Natural killer cell (primary cell): ENCODE data around the gene ZNF394. TPM values are rescaled to one million over a fixed set of nuclear protein-coding genes. Genes with fewer than 3 reads are reported as not detected.

Experiments
- total RNA-seq, 4 donors: library from RNA; stranded (reverse); fragments of 120-200 nt in 1 of 4; gene quantifications; one replicate each; pipeline versions ENCODE4 v1.2.3 to v1.2.4, GENCODE V29; 2013 to 2022

ZNF394 gene
- total RNA-seq, 3 donors from 2014 or later (not counting 1 experiment from before 2014, with no cell fraction given): 188 to 237 (median 215) TPM

Other genes starting within 250 kb of the ZNF394 start
- gene MYH16, start 227.4 kb downstream of the ZNF394 start, total RNA-seq: not detected
- 10 to 100 TPM; 38.1 to 48.1 (median 47.9) TPM for gene ARPC1A, start 174.4 kb downstream of the ZNF394 start, total RNA-seq
- gene ARPC1B, start 125.6 kb downstream of the ZNF394 start, total RNA-seq: 100 to 1,000 TPM; 161 to 184 (median 179) TPM
- 10 to 100 TPM; 55.3 to 60.6 (median 59.3) TPM for gene PDAP1, start 91.7 kb downstream of the ZNF394 start, total RNA-seq
- 100 to 1,000 TPM; 145 to 190 (median 187) TPM for gene BUD31, start 91.3 kb downstream of the ZNF394 start, total RNA-seq
- gene PTCD1, start 61.5 kb downstream of the ZNF394 start, total RNA-seq: 1 to 10 TPM; 5.3 to 6.6 (median 6.4) TPM
- gene CPSF4, start 61.3 kb downstream of the ZNF394 start, total RNA-seq: 10 to 100 TPM; 54.0 to 61.6 (median 54.8) TPM
- 100 to 1,000 TPM in 2 of 3 donors, 10 to 100 TPM in 1; 90.8 to 123 (median 111) TPM for gene ATP5MF, start 34.1 kb downstream of the ZNF394 start, total RNA-seq
- gene ZNF789, start 27.4 kb downstream of the ZNF394 start, total RNA-seq: 10 to 100 TPM; 16.7 to 18.6 (median 16.8) TPM
- gene ZKSCAN5, start 4.4 kb upstream of the ZNF394 start, total RNA-seq: 1 to 10 TPM; 6.8 to 9.7 (median 7.4) TPM
- gene FAM200A, start 51.8 kb upstream of the ZNF394 start, total RNA-seq: 1 to 10 TPM; 2.3 to 3.1 (median 2.6) TPM
- gene ZNF655, start 58.4 kb upstream of the ZNF394 start, total RNA-seq: 100 to 1,000 TPM; 171 to 214 (median 196) TPM
- 1 to 10 TPM; 1.4 to 2.5 (median 2.0) TPM for gene TMEM225B, start 98.0 kb upstream of the ZNF394 start, total RNA-seq
- gene ZSCAN25, start 116.7 kb upstream of the ZNF394 start, total RNA-seq: 10 to 100 TPM; 24.4 to 37.4 (median 27.8) TPM
- gene CYP3A5, start 179.7 kb upstream of the ZNF394 start, total RNA-seq: under 1 TPM in 1 of 3 donors, not detected in 2; 0.14 TPM
- gene CYP3A7, start 234.9 kb upstream of the ZNF394 start, total RNA-seq: not detected